Gastrocnemius medialis (tissue), 4 donors: ENCODE results near the gene NLK. TPM values are rescaled to one million over a fixed set of nuclear protein-coding genes. Genes with fewer than 3 reads are reported as not detected.

ENCODE experiments used
- ATAC-seq, 2 donors: fragments of 150-250 bp; one replicate each; pipeline ENCODE4 v1.9.1; 2016
- DNase-seq, 2 donors: peaks; one replicate each; pipeline ENCODE4 v3.0.0-alpha.2; 2019
- H3K27ac ChIP-seq, 4 donors: fragments of 200-600 bp; sonication (generic); 1 replicate in 1 of 4; 2 replicates in 3 of 4; pipeline ENCODE4 v1.5.1; 2016 to 2018; ENCODE audit warnings: mild to moderate bottlenecking in 2 of 4, moderate library complexity in 1 of 4
- H3K27me3 ChIP-seq, 3 donors: fragments of 200-600 bp; sonication (generic) in 2 of 3; 1 replicate in 1 of 3; 2 replicates in 2 of 3; pipeline versions ENCODE4 v1.5.1 to v1.6.0; 2016 to 2019; ENCODE audit warnings: mild to moderate bottlenecking in 1 of 3, moderate library complexity in 1 of 3
- H3K36me3 ChIP-seq, 2 donors: fragments of 200-600 bp; sonication (generic) in 1 of 2; one replicate each; pipeline ENCODE4 v1.5.1; 2017 to 2018
- H3K4me1 ChIP-seq, 2 donors: fragments of 200-600 bp; sonication (generic) in 1 of 2; one replicate each; pipeline ENCODE4 v1.5.1; 2016 to 2017; ENCODE audit warnings: mild to moderate bottlenecking in 2 of 2
- H3K4me3 ChIP-seq, 4 donors: fragments of 200-600 bp; sonication (generic) in 3 of 4; 1 replicate in 1 of 4; 2 replicates in 3 of 4; pipeline ENCODE4 v1.5.1; 2016 to 2019; ENCODE audit warnings: mild to moderate bottlenecking in 2 of 4
- H3K9me3 ChIP-seq, 3 donors: fragments of 200-600 bp; sonication (generic) in 2 of 3; 1 replicate in 1 of 3; 2 replicates in 2 of 3; pipeline ENCODE4 v1.5.1; 2016 to 2019
- POLR2A ChIP-seq, 2 donors: fragments of 450-650 bp; IDR thresholded peaks; one replicate each; pipeline ENCODE4 v1.6.1; 2017; ENCODE audit warnings: antibody characterized with exemption in 2 of 2, mild to moderate bottlenecking in 2 of 2, moderate library complexity in 2 of 2
- in situ Hi-C, 4 donors: fragments of 200-750 bp; cut with MboI; loops; one replicate each; pipeline versions ENCODE4 v1.15.0 to v1.8.0; 2017; ENCODE audit warnings: low sequenced_read_pairs in 4 of 4
- intact Hi-C: fragments of 100-400 bp; cut with DNase I; formaldehyde crosslinking; loops from one replicate; pipeline ENCODE4 v1.15.1; 2023; ENCODE audit warnings: low total_unique reads
- total RNA-seq, 4 donors: library from RNA; depleted of rRNA; stranded (reverse); fragments of >200 nt; gene quantifications; one replicate each; pipeline versions ENCODE4 v1.1.0 to v1.2.3, GENCODE V29; 2016
- TF ChIP-seq, protein P1 (sequence below), 5 experiments: fragments of 450-650 bp in 3 of 5; fragments of 200-600 bp in 2 of 5; sonication (generic) in 2 of 5; IDR thresholded peaks in 4 of 5; conservative IDR thresholded peaks in 1 of 5; 1 replicate in 4 of 5; 2 replicates in 1 of 5; pipeline ENCODE4 v1.5.1; 2016 to 2019; ENCODE audit warnings: antibody characterized with exemption in 5 of 5, mild to moderate bottlenecking in 3 of 5, moderate library complexity in 3 of 5

Gene NLK
- total RNA-seq, 4 donors from 2014 or later: 6.5 to 11.0 (median 9.1) TPM

DNA sequence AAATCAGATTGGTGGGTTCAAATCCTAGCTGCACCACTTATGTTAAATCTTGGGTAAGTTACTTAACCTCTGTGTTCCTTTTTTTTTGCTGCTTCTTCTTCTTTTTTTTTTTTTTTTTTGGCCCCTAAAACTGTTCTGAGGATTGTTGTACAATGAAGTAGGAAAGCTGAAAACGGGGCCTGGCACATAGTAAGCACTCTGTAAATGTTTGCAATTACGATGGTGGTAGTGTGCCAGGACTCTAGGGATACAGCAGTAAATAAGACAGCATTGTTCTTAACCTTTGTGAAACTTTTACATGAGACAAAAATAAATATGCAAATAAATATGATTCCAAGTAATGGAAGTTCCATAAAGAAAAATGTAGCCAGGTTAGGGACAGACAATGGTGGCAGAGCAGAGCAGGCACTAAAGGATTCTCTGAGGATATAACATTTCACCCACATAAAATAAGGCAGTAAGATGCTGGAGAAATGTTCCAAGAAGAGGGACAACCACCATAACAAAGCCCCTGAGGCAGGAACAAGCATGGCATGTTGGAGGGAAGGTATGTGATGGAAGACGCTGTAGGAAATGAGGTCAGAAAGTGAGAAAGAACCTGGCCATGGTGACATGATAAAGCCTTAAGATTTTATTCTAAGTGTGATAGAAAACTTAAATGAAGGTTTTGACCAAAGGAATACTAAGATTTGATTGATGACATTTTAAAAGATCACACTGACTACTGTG is 127.3 kb downstream of the NLK start:
- Histone ChIP-seq H3K4me3 (no peak overlapping the region), H3K36me3 (peaks cover 0 to 9% of the 10 kb centered on the region in 2 donors), H3K27ac (no peak overlapping the region), H3K4me1 (no peaks in the 10 kb centered on the region), H3K27me3 (no peaks in the 10 kb centered on the region), H3K9me3 (no peaks in the 10 kb centered on the region)
- DNase-seq (no peak), ATAC-seq (no peak)
- intact Hi-C loops: no loop called here
- TF ChIP-seq, protein P1, sequence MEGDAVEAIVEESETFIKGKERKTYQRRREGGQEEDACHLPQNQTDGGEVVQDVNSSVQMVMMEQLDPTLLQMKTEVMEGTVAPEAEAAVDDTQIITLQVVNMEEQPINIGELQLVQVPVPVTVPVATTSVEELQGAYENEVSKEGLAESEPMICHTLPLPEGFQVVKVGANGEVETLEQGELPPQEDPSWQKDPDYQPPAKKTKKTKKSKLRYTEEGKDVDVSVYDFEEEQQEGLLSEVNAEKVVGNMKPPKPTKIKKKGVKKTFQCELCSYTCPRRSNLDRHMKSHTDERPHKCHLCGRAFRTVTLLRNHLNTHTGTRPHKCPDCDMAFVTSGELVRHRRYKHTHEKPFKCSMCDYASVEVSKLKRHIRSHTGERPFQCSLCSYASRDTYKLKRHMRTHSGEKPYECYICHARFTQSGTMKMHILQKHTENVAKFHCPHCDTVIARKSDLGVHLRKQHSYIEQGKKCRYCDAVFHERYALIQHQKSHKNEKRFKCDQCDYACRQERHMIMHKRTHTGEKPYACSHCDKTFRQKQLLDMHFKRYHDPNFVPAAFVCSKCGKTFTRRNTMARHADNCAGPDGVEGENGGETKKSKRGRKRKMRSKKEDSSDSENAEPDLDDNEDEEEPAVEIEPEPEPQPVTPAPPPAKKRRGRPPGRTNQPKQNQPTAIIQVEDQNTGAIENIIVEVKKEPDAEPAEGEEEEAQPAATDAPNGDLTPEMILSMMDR (IDR thresholded peaks at IDR 0.05 in 4 of 5, conservative IDR thresholded peaks at IDR 0.05 in 1 of 5): no peak
- in situ Hi-C loops: no loop called here

DNA sequence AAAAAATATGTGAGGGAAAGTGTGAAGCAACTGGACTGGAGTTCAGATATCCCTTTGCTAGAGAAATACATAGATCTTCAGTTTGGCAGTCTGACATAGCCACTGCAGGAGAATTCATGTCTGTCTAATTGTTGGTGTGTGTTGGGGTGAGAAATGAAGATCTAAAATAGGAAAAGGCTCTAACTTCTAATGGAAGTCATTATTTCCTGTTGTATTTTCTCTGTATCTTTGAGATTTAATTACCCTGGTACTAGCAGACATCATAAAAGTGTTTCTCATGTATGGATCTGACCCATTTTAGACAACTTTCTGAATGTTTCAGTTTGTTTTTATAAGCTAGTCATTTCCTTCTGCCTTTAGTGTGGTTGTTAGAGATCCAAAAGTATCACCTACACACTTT is 128.3 kb downstream of the NLK start:
- DNase-seq (no peak), ATAC-seq (no peak)
- Histone ChIP-seq H3K4me1 (no peaks in the 10 kb centered on the region), H3K27ac (no peak overlapping the region), H3K9me3 (no peaks in the 10 kb centered on the region), H3K27me3 (no peaks in the 10 kb centered on the region), H3K36me3 (peaks cover 0 to 9% of the 10 kb centered on the region in 2 donors), H3K4me3 (no peak overlapping the region)
- no peak for TF ChIP-seq POLR2A (IDR thresholded peaks at IDR 0.05)
- TF ChIP-seq, protein P1 (IDR thresholded peaks at IDR 0.05 in 4 of 5, conservative IDR thresholded peaks at IDR 0.05 in 1 of 5): no peak
- in situ Hi-C loops: no loop called here
- intact Hi-C loops: no loop called here

DNA sequence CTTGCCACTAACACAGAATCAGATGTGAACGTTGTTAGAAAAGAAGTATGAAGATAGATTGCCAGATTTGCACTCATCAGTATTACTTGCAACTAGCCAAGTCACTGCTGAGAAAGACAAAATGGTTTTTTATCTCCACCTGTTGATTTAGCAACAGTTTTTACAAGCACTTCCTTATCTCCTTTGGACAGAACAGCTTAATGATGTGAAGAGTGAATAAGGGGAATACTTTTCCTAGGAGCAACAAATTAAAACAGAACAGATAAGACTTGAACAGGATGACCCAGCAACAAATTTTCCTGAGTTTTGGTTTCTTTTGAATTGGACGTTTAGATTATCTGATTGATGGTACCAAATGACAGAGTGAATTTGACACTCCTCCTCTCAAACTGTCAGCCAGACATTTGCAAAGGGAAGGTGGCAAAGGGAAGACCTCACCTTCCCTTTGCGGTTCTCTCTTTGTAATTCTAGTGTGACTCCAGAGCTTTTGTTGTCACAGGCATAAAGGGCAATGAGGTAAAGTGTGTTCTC is 130.6 kb downstream of the NLK start:
- TF ChIP-seq POLR2A (IDR thresholded peaks at IDR 0.05): no peak
- TF ChIP-seq, protein P1 (IDR thresholded peaks at IDR 0.05 in 4 of 5, conservative IDR thresholded peaks at IDR 0.05 in 1 of 5): no peak
- Histone ChIP-seq H3K36me3 (peaks cover 0 to 9% of the 10 kb centered on the region in 2 donors), H3K4me1 (no peaks in the 10 kb centered on the region), H3K9me3 (no peaks in the 10 kb centered on the region), H3K27ac (no peak overlapping the region), H3K4me3 (no peak overlapping the region), H3K27me3 (no peaks in the 10 kb centered on the region)
- intact Hi-C loops (no loop called here), in situ Hi-C loops (no loop called here)
- ATAC-seq (no peak), DNase-seq (no peak)

- Histone ChIP-seq H3K4me3 (no peak overlapping the region), H3K27ac (no peak overlapping the region), H3K27me3 (no peaks in the 10 kb centered on the region), H3K4me1 (no peaks in the 10 kb centered on the region), H3K36me3 (peaks cover 0 to 9% of the 10 kb centered on the region in 2 donors), H3K9me3 (no peaks in the 10 kb centered on the region)
- no peak for DNase-seq
- in situ Hi-C loops (no loop called here), intact Hi-C loops (no loop called here)
- no peak for ATAC-seq
- TF ChIP-seq, protein P1 (IDR thresholded peaks at IDR 0.05 in 4 of 5, conservative IDR thresholded peaks at IDR 0.05 in 1 of 5): no peak
- no peak for TF ChIP-seq POLR2A (IDR thresholded peaks at IDR 0.05)
These were observed 131.3 kb downstream of the NLK start for GRCh38 chr17:28173801-28174200.
